WERI-Rb-1 (cell line): Measurements from ENCODE around the gene MAMDC2.

ENCODE experiments used
- DNase-seq: peaks from one replicate; pipeline ENCODE4 v3.0.0-alpha.2; 2020
- H3K27ac ChIP-seq: fragments of 250-450 bp; sonication (Bioruptor Pico); 2 replicates; pipeline ENCODE4 v1.5.1; 2020; ENCODE audit warnings: mild to moderate bottlenecking, moderate library complexity
- H3K27me3 ChIP-seq: fragments of 250-450 bp; sonication (Bioruptor Pico); 2 replicates; pipeline ENCODE4 v1.5.1; 2021; ENCODE audit warnings: mild to moderate bottlenecking, low read depth, moderate library complexity; ENCODE audit not compliant: insufficient read depth, severe bottlenecking
- H3K36me3 ChIP-seq: fragments of 250-450 bp; sonication (Bioruptor Pico); 2 replicates; pipeline ENCODE4 v1.5.1; 2020; ENCODE audit warnings: mild to moderate bottlenecking, moderate library complexity
- H3K4me3 ChIP-seq: 2 replicates; pipeline ENCODE4 v1.5.1; 2011; ENCODE audit warnings: low read depth, mild to moderate bottlenecking, control low read depth, low read length
- H3K9me3 ChIP-seq: fragments of 250-450 bp; sonication (Bioruptor Pico); 2 replicates; pipeline ENCODE4 v1.5.1; 2021; ENCODE audit warnings: mild to moderate bottlenecking, moderate library complexity; ENCODE audit not compliant: severe bottlenecking
- CTCF ChIP-seq: IDR thresholded peaks from 2 replicates; pipeline ENCODE4 v1.5.1; 2011; ENCODE audit warnings: low read depth, mild to moderate bottlenecking, control low read depth, inconsistent platforms, low read length

MAMDC2 gene

GRCh38 chr9:70111641-70112236 lies 68.1 kb downstream of the MAMDC2 start:
- Histone ChIP-seq H3K27me3 (no peaks in the 10 kb centered on the region), H3K36me3 (no peaks in the 10 kb centered on the region), H3K4me3 (no peak overlapping the region), H3K9me3 (no peaks in the 10 kb centered on the region), H3K27ac (no peak overlapping the region)
- no peak for TF ChIP-seq CTCF
- no peak for DNase-seq

GRCh38 chr9:70112981-70113380 lies 69.3 kb downstream of the MAMDC2 start:
- no peak for TF ChIP-seq CTCF

GRCh38 chr9:70113403-70114022 lies 69.9 kb downstream of the MAMDC2 start:
- peak; percentile 78 for DNase-seq
- Histone ChIP-seq H3K27me3 (no peaks in the 10 kb centered on the region), H3K4me3 (no peak overlapping the region), H3K27ac (no peak overlapping the region), H3K9me3 (no peaks in the 10 kb centered on the region), H3K36me3 (no peaks in the 10 kb centered on the region)
- TF ChIP-seq CTCF: peak; percentile 89

More at GRCh38 chr9:70112981-70113380, 69.3 kb downstream of the MAMDC2 start:
- no peaks in the 10 kb centered on the region for H3K36me3 ChIP-seq
- DNase-seq: no peak
- no peak overlapping the region for H3K27ac ChIP-seq
- no peaks in the 10 kb centered on the region for H3K9me3 ChIP-seq
- H3K27me3 ChIP-seq: no peaks in the 10 kb centered on the region
- no peak overlapping the region for H3K4me3 ChIP-seq

GRCh38 chr9:70114898-70115297 lies 71.2 kb downstream of the MAMDC2 start:
- Histone ChIP-seq H3K36me3 (no peaks in the 10 kb centered on the region), H3K9me3 (no peaks in the 10 kb centered on the region), H3K27me3 (no peaks in the 10 kb centered on the region), H3K27ac (no peak overlapping the region), H3K4me3 (no peak overlapping the region)
- TF ChIP-seq CTCF: no peak
- DNase-seq: no peak

GRCh38 chr9:70117835-70118319 lies 74.2 kb downstream of the MAMDC2 start:
- H3K36me3 ChIP-seq: no peaks in the 10 kb centered on the region
- no peak for DNase-seq
- H3K27ac ChIP-seq: no peak overlapping the region
- H3K4me3 ChIP-seq: no peak overlapping the region
- H3K9me3 ChIP-seq: no peaks in the 10 kb centered on the region
- no peaks in the 10 kb centered on the region for H3K27me3 ChIP-seq
- TF ChIP-seq CTCF: no peak
